Measurements from ENCODE around the gene ENTHD1.

- TF ChIP-seq GATA3 (IDR thresholded peaks at IDR 0.05; ENCODE audit: low read depth, low read length) (no peak), GATA2 (IDR thresholded peaks at IDR 0.05; ENCODE audit: low read depth, low read length) (no peak)
Measured at GRCh38 chr22:39932166-39932565, 38.6 kb upstream of the ENTHD1 start.
